HG03095 (cell line): ENCODE data around the gene TSPAN5.

Source experiments
- ATAC-seq: cut with Tn5 transposase; IDR thresholded peaks from one replicate; pipeline ENCODE4 v1.9.1; 2021; ENCODE audit warnings: moderate library complexity; ENCODE audit not compliant: unreplicated experiment

TSPAN5 gene

DNA sequence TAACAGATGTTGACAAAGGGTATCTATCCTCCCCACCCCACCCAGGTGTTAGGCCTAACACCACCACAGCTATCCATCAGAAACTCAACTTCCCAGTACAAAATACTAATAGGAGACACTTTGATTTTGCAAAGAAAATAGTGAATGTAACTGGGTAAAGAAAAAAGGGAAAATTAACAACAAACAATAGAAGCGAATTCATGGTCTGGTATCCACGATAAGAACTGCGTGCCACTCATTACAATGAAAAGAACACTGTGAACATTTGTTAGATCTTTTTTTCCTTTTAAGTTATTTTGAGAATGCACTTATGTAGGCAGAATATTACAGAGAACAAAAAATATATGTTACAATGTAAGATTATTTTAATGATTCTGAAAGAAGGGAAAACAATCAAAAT, 12.0 kb downstream of the TSPAN5 start:
- ATAC-seq, result no peak

DNA sequence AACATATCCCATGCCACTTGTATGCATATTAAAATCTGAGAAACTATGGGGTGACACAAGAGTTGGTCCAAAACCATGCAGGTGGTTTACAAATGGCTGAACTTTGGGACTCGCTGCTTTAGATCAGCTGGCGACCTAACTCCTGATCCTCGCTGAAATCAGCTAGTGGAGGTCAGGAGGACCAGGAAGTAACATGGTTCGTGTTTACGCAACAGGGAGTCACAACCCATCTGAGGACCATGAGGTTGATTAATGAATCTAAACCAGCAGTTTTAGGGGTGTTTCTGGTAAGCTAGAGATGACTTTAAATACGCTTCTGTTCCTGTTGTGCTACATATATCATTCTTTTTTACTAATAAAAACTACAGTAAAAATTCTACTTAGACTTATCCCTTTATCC, 12.9 kb downstream of the TSPAN5 start:
- ATAC-seq, result no peak

DNA sequence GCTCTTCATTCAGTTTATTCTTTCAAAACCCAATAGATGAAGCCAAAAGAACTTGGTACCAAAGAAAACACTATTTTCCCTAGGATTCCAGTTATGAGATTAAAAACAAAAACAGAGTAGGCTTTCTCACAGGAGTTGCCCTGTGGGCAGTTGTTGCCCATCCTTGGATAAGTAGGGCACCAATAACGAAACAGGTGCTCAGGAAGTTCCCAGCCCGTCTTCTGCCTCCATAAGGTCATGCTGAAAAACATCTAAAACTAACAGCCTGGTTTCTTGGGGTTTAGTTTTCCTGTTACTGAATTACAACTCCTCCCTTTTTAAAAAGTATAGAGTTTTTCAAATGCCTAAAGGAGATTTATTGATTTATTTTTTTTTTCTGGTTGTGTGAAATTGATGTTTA, 14.7 kb downstream of the TSPAN5 start:
- ATAC-seq, result no peak

DNA sequence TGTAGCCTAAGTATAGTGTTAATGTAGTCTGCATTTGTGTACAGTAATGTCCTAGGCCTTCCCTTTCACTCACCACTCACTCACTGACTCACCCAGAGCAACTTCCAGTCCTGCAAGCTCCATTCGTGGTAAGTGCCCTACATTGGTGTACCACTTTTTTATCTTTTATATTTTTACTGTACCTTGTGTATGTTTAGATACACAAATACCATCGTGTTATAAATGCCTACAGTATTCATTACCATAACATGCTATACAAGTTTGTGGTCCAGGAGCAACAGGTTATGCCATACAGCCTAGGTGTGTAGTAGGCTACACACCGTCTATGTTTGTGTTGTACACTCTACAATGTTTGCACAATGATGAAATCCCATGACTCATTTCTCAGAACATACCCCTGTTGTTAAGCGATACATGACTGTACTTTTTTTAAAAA, 15.4 kb downstream of the TSPAN5 start:
- ATAC-seq, result no peak

DNA sequence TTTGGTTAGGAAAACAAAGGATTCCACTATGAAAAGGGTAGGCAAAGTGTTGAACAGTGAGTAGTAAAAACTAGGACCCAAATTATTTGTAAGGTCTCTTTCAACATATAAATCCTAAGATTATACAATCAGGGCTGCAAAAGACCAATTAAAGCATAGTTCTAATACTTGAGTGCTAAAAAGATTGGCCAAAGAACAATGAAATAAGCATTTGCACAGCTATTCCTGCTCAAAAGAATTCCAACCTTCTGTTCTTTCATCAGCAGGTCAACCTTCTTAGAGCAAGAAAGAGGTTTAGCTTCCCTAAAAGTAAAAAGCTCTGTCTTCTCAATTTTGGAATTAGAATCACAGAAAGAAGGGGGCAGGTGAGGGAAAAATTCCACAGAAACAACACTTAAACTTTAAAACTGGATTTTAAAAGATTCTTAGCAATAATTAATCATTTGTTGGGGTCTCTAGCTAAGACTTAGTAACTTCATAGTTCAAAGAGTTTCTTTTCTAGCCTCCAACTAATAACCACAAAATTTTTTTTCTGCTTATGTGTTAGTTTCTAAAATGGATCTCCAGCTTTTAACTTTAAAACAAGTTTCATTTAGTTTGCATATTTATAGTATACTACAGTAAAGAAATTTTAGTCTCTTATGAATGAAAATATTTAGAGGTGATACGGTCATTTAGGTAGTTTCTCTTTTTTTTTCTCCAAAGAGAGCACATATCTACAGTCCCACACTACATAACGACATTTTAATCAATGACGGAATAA, 16.3 kb downstream of the TSPAN5 start:
- no peak for ATAC-seq

DNA sequence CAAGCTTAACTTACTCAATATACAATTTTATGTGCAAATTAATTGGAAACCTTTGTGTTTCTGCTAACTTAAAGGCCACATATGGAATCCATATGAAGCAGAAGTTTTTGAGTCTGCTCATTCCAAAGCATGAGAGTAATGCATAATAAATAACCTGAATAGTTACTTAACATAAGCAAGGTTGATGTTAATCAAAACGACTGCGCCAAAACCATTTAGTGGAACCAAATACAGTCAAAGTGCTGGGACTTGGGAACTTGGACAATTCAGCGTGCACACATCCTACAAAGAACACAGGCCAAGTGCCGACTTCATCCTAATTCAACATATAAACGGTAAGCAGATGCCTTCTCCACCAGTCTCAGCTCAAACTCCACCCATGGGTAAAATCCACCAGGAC, 17.0 kb downstream of the TSPAN5 start:
- ATAC-seq, result no peak

DNA sequence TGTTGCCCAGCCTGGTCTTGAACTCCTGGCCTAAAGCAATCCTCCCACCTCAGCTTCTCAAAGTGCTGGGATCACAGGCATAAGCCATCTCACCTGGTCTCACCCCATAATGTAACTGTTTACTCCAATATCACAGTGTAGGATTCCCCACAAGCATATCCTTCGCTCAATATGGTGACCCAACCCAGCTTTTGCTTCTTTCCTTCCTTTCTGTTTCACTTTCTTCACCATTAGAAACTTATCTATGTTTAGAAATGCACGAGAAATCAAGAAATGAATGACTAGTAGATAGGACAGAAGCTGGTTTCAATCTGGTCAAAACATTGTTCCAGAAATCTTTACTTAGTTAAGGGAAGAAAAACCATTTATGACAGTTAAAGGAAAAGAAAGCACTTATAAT, 18.9 kb downstream of the TSPAN5 start:
- ATAC-seq, result no peak

DNA sequence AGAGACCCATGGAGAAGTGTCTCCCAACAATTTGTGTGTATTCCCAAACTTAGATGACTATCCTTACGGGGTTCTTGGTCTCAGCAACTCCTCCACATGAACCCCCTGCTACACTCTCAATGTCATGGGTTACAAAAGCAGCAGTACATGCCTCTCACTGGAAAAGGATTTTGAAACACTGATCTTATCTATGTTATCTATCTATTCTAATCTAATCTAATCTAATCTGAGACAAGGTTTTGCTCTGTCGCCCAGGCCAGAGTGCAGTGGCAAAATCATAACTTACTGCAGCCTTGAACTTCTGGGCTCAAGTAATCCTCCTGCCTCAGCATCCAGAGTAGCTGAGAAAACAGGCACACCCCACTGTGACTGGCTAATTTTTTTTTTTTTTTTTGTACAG, 19.3 kb downstream of the TSPAN5 start:
- ATAC-seq, result no peak

DNA sequence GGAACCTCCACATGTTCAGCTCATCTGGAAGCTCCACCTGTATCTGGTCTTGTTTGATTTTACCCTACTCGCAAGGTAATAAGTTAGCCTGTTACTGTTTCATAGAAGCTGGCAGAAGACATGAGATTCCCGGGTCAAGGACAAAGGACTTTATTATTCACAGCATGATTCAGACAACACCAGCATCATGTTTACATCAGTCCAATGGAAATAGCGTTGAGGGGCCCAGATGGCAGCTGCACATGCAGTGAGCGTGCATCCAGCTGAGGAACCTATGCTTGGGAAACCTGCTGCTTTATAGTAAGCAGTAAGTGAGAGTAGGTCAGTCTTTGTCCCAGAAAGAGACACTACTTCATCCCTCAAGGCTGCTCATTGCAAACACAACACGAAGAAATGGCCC, 19.8 kb downstream of the TSPAN5 start:
- no peak for ATAC-seq

DNA sequence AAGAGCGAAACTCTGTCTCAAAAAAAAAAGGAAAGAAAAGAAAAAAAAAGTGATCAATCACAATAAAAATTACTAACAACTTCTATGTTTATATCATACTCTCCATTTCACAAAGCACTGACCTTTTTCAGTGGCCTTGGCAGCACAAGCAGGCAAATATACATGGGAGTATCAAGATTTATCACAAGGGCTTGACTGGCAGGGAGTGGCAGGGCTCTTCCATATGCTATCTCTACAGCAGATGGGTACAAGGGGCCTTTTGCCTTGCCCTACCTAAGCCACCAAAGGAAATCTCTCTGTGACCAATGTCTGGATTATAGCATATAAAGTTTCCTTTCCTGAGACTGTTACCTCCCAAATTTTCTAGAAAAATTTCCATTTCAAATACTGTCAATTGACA, 24.4 kb downstream of the TSPAN5 start:
- ATAC-seq, result no peak

DNA sequence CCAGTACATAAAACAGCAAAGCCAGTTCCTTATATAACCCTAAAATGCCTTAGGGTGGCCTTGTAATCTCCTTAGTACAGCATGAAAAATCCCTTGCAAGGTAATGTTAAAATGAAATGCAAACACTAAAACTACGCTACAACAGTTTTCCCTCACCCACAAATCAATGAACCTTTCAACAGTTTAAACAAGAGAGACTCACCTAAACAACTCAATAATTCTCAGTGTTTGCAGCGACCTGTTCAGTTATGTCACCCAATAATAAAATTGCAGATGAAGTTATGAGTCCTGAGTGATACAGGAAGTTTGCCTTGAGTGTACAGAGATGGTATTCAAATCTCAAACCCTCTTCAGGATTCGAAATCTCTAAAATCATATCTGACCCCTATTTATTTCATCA, 25.3 kb downstream of the TSPAN5 start:
- no peak for ATAC-seq

DNA sequence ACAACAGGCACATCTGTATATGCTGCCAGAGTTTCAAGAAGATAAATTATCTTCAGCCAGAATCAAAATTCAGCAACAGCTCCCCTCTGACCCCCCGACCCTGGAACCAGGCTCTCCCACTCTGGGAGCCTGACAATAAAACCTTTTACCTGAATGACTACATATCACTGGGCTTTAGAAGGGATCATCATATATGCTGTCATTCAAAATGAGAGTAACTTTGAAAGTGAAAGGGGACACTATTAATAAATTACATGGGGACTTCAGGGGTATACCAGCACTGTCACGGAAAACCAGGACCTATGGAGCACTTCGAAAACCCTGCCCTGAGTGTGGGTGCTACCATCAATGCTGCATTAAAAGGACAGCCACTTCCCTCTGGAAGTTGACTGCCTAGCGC, 26.2 kb downstream of the TSPAN5 start:
- ATAC-seq, result no peak

DNA sequence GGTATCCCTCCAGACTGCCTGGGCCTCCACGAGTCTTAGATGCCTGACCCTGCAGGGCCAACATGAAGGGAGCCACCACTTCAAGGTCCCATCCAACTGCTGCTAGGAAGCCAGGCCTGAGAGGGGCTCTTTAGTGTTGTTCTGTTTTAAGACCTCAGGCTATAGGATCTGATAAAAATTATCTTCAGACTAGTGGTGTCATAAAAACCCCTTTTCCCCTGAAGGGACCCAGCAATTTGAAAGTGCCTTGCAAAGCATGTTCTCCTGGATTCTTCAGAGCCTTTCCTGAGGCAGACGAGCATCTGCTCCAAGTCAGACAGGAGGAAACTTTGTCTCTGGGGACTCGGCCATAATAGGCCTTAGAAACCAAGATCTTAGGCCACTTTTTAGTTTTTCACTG, 26.9 kb downstream of the TSPAN5 start:
- no peak for ATAC-seq

DNA sequence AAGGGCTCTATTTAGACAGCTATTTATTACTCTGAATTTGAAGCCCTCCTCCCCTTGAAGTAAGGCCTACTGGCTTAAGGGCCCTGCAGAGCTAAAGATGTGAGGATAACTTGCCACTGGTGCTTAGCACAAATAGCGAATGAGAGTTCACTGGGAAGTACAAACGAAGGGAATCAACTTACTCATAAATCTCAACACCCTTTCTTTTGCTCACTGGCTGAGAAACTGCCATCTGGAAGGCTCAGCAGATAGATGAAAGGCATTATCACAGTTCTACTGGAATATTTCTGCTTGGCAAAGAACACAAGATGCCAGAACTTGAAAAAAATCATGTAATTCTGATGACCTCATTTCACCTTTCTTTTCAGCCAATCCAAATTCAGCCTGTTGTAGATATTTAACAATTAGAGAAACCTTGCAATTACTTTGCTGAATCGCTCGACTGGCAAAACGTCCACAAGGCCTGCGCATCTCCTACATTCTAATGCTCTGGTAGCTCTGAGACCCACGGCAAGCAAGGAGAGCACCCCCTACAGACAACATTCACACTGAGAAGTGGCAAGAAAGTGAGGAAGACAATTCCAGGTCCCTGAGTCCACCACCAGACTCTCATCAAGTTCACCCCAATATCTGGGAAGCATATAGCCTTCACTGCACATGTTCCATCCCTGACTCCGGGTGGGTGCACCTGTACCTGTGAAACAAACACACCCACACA, 27.5 kb downstream of the TSPAN5 start:
- ATAC-seq, result no peak

DNA sequence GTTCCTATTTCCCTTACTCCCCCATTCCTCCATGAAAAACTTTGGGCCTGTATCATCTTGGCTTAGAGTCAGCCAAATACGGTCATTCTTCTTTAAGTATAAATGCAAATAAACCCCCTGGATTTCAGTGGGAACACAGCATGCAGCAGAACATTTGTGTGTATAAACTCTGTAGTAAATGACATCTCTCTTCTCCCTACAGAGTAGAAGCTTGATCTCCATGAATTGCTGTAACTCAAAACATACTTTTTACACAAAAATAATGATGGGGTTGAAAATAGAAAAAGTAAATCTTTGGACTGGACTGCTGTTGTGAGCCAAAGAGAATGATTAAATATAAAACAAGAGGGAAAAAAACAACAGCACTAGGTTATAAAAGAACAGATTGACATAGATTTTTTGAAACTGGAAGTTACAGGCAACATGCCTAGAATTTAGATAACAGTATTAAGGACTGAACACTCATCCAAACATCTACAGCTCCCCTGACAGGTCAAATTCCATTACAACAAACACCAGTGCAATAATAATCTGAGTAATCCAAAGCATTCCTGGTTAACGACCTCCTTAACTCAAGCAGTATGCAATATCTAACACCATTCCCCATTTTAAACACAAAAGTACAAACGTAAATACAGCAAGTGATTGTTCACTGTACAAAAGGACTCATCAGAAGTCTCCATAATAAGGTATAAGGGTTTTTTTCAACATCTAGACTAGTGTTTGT, 30.7 kb downstream of the TSPAN5 start:
- no peak for ATAC-seq

DNA sequence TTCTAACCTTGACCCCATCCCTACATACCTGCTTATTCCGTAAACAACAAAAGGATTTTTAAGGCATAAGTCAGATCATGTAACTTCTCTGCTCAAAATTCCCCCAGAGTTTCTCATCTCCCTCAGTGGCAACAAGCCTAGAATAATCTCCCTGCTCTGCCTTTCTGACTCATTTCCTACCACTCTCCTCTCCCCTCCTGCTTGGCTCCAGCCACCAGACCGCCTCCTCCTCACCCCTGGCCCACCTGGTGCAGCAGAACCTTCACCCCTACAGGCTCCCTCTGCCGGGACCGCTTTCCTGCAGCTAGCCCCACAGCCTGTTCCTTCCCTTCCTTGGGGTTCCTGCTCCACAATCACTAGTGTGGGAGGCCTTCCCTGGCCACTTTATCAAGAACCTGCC, 32.1 kb downstream of the TSPAN5 start:
- ATAC-seq, result no peak

DNA sequence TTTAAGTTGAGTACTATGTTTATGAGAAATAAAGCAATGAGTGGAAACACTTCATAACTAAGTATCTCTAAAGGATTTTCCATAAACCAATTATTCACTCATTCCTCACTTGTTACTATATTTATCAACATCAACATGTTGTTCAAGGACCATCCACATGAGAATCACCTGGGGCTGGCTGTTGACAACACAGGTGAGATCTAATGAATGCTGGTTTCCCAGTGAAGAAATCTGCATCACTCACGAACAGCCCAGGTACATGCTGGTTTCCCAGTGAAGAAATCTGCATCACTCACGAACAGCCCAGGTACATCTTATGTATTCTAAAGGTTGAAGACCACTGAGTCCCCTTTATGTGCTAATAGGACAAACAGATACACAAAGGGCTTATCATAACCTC, 32.5 kb downstream of the TSPAN5 start:
- ATAC-seq, result no peak

DNA sequence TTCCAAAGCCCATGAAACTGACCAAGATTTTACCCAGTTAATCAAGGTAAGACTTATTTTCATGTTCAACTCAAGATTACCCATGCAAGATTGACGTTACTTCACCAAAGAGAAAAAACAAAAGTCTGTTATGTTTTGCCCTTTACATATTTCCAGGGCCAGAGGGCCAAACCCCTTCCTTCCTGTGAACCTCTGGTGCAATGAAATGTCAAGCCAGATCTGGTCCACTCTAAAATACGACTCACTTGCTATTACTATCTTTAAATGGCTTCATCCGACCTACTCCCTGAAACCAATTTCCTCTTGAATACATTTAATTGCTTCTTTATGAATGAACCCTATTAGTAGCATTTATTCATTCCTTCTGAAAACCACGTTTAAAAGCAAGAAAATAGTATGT, 33.0 kb downstream of the TSPAN5 start:
- no peak for ATAC-seq

DNA sequence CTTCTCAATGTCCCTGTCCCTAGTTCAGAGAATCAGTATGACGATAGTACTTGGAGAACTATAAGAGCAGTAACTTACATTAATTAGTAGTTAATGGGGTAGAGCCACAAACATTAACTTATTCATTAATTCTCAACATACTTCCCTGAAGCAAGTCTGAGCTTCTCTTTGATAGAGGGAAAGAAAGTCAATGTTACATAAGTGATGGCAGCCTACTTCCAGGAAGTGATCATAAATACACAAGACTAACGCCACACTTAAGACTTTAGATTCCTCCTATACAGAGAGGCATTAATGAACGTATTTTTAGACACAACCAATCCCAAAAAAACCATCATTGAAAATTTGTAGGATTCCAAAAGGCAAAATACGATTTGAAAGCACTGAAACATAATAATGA, 33.8 kb downstream of the TSPAN5 start:
- ATAC-seq, result no peak

DNA sequence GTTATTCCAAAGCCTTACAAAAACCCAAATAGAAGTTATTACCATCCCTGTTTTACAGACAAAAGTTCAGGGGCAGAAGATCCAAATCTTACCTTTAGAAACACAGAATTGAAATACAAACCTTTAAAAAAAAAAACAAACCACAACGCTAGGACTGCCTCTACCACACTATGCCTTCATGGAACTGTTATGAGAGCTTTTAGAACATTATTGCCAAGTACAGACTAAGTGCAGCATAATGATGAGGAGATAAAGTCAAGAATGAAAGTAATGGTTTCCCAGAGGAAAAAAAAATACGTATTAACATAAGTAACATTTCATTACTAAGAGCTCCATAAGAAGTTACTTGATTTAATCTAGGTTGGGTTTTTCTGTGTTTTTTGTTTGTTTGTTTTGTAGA, 34.3 kb downstream of the TSPAN5 start:
- no peak for ATAC-seq

DNA sequence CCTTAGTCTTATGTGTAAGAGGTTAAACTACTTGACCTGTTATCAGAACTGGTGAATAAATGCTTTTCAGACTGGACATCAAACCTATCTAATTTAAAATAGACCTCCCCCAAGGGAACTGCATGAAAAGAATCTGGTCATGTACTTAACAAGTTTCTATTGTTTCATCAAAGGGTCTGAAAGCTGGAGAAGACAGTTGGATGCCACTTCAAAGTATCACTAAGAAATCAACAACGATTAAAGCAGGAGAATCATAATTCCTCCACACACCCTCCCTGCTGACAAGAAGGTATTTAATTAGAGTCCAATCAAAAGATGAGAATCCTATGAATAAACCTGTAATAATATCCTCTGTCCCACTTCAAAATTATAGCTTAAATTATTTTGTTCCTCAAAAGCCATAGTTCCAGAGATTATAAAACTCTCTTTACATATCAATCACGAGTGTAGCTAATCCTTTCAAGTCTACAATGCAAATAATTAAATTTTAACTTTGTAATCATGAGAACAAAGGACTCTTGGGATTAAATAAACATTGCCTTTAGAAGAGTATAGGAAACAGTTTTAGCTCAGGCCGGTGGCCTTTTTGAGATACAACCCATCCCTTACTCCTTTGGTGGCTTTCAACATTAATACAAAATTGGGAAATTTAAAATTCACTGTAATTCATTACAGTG, 35.1 kb downstream of the TSPAN5 start:
- no peak for ATAC-seq
